ENCODE measurements around the gene RECK.

RECK gene

DNA sequence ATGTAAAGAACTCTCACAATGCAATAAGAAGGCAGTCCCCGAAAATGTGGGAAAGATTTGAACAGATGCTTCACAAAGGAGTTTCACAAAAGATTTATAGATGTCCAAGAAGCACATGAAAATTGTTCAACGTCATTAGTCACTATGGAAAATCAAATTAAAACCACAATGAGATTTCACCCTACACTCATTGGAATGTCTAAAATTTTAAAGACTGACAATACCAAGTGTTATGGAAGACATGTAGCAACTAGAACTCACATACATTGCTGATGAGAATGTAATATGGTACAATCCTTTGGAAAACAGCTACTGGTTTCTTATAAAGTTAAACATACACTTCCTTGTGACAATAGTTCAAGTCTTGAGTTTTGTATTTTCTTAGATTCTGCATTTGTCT is 11.0 kb upstream of the RECK start:
- DNase-seq, result no peak

- DNase-seq, result no peak
Measured at GRCh38 chr9:36029202-36029601, 7.5 kb upstream of the RECK start.

GRCh38 chr9:36029765-36030528 is 6.8 kb upstream of the RECK start:
- DNase-seq, result peak; percentile 94

DNA sequence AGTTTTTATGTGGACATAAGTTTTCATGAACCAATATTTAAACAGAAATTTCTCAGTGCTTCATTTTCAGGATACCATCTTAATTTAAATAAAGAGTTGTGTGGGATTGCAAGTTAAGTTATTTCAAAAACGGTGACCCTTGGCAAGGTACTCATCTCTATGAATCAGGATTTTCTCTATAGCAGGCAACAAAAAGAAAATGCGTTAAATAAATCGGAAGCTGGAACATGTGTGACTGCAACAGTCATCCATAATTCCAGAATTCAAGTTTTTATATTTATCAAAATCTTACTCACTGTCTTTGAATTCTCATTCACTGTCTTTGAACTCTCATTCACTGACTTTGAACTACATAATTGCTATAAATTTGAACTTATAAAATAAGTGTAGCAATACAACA is 5.8 kb upstream of the RECK start:
- DNase-seq, result no peak

- no peak for DNase-seq
Measured at GRCh38 chr9:36031774-36032555, 4.7 kb upstream of the RECK start.

GRCh38 chr9:36033788-36034187 is 2.9 kb upstream of the RECK start:
- no peak for DNase-seq

DNA sequence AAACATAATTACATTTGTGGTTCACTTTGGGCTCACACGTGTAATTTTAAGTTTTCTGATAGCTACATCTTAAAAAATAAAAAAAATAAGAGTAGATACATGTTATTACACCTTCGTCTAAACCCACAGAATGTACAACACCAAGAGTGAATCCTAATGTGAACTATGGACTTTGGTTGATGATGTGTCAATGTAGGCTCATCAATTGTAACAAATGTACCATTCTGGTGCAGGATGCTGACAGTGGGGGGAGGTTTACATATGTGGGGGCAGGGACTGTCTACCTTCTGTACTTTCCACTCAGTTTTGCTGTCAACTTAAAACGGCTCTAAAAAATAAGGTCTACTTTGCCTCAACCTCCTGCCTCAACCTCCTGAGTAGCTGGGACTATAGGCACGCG is 2.5 kb upstream of the RECK start:
- DNase-seq, result no peak

DNA sequence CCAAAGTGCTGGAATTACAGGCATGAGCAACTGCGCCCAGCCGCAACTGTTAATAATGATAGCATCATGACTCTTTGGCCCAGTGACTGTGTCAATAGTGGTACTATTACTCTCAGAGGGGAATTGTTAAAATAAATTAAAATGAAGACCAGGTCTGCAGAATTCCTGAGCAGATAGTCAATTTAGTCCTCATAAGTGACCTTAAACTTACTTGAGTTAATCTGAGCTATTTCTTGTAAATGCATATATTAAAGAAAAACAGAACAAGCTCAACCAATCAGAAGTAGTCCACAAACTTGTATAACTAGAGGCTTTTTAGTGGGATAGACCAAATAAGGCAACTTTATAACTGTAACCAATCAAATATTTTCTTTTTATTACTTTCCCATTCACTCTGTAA is 1.7 kb upstream of the RECK start:
- DNase-seq, result no peak

- no peak for DNase-seq
Measured at GRCh38 chr9:36036253-36036779, 397 bp upstream of the RECK start.

DNA sequence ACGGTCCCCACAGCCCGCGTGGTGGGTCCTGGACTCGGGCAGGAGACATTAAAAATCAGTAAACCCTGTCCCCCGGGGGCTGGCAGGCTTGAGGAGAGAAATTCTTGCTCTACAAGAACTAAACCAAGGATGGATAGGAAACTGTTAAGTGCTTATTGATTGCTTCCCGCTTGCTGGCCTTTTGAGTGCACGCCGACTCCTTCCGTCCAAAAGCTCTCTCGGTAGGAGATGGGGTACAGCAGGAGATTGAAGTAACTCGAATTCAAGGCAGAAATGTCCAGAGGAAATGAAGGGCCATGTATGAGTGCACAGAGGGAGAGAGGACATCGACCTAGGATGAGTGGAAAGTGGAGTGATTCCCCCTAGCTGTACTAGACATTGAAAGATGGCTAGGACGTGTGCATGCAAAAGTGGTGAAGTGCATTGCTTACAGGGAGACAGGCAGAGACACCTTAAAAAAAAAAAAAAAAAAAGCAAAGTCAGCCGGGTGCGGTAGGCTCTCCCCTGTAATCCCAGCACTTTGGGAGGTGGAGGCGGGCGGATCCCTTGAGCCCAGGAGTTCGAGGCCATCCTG is 923 bp downstream of the RECK start:
- peak; percentile 57 for DNase-seq

DNA sequence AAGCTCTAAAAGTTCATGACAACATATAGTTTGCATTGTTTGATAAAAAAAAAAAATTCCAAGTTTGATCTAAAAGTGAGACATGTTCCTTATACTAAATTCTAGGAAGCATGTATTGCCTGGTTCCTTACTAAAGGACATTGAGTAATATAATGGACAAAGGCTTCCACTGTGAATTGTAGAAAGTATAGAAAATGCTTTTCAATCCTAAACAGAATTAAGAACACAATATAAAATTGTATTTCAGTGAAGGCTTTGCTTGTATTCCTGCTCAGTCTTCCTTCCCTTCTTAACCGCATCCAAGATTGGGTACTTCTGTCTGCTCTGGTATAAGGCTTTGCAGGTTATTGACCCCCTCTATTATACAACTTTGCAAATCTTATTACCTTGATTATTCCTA is 2.4 kb downstream of the RECK start:
- DNase-seq, result no peak

DNA sequence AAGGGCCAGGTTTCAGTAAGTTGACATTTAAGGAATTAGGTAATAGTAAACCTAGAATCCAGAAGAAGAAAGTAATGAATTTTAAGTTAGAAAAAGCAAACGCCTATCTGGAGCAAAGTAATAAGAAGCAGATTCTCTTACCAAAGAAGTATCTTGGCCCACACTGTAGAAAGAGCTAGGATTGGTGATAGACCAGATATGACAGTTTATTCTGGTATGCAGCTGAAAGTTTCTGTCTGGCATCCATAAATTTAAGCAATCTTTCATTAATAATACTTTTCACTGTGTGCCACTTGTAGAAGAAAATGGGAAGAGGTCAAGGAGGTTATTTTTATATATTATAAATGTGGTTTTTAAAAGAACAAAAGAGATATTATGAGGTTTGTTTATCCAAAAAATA is 3.0 kb downstream of the RECK start:
- peak; percentile 67 for DNase-seq

GRCh38 chr9:36040271-36040925 is 3.7 kb downstream of the RECK start:
- DNase-seq, result peak; percentile 47

DNA sequence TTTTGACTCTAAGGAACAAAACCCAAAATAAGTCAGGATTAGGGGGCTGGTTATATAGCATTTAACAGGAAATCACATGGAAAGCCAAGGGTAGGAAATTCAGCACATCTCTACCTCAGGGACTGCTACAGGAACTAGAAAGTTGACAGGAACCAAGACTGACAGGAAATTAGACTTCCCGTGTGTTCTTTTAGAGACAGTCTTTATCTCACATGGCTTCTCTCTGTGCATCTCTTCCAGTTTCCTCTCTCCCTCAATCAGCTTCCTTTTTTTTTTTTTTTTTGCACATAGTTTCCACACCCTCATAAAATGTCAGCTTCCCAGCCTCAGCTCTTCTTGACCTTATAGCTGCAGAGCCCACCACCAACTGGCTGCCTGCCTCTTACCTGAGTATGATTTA is 4.8 kb downstream of the RECK start:
- DNase-seq, result no peak

DNA sequence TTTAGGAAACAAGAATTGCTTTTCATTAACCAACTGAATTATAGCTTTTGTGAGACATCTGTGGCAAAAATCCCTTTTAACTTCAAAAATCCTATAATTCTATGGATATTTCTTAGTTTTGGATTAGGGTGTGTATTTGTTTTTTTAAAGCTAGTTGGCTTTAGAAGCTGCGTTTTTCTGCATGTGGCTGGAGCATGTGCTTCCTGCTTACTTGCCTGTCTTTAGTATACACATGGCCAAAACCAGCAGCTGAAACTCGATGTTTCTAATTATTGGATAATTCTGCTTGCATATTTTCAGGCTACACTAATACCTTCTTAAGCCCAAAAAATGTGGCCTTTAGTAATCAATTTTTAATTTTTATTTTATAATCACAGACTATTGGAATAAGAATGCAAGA is 8.9 kb downstream of the RECK start:
- DNase-seq, result no peak

DNA sequence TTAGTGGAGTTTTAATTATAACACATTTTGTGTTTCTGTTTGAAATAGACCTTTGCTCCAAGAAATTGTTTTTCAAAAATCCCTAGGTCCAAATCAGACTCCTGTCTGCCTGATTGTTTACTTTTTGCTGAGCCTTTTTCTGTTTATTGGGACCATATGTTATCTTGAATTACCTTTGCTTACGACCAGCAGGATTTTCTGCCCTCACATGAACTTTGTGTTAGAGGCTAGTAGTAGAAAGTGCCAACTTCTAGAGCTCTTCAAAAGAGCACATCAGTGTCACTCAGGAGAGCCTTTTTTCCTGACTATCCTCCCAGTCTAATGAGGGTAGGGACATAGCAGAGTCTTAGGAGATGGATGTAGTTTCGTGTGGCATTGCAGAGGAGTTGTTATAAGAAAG is 10.2 kb downstream of the RECK start:
- no peak for DNase-seq

DNA sequence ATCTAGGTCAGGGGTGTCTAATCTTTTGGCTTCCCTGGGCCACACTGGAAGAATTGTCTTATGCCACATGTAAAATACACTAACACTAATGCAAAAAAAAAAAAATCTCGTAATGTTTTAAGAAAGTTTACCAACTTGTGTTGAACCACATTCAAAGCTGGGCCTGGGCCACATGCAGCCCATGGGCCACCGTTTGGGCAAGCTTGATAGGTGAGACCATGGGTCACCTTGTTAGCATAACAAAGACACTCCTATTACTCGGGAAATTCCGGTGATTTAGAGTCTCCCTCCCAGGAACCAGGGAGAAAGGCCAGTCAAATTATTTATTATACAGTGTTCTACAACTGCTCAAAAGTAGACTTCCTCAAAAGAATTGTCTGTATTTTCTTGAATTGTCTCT is 12.7 kb downstream of the RECK start:
- DNase-seq, result no peak

GRCh38 chr9:36050476-36050875 is 13.8 kb downstream of the RECK start:
- no peak for DNase-seq

GRCh38 chr9:36051317-36051716 is 14.6 kb downstream of the RECK start:
- no peak for DNase-seq

GRCh38 chr9:36053971-36054370 is 17.3 kb downstream of the RECK start:
- no peak for DNase-seq

- no peak for DNase-seq
Measured at GRCh38 chr9:36056896-36057295, 20.2 kb downstream of the RECK start.

DNA sequence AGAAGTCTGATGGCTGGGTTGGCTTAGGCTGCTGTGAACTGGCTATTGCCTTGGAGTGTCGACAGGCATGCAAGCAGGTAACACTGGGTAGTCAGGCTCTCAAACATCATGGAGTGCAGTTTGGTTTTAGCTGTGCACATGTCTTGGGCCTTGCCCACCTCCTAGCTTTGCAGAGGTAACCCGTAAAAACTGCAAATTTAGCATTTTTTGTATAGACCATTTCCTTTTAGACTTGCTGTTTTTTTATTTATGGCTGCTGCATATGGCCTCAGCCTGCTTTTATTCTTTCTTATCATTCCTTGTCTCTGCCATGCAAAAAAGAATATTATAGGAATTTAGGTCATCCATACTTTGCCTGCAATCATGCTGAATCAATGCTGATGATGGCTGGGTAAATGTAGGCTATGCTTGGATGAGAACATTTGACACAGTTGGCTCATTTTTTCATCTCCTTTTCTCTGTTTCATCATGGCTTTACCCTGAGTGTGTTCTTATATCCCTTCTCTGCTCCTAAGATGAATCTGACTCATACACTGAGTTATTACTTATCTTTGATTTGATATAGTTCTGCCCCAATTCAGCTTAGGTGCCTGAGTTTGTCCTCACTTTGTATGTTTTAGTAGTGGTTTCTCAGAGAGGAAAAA is 27.2 kb downstream of the RECK start:
- peak; percentile 40 for DNase-seq

Data from EL (cell line).